ENCODE data around the gene BBS7. TPM values are rescaled to one million over a fixed set of nuclear protein-coding genes. Genes with fewer than 3 reads are reported as not detected.

The BBS7 gene
- total and polyA plus RNA-seq, 2 experiments from 2014 or later = 14.8 to 30.8 TPM

GRCh38 chr4:121814756-121815155, 55.5 kb downstream of the BBS7 start:
- H3K79me2 ChIP-seq (replicated peaks; ENCODE audit: insufficient read depth) = 0 out of 2 replicates have a peak, but pooled peaks cover 5% of the 10 kb centered on the region
- H2AFZ ChIP-seq = no peak overlapping the region
- no peaks in the 10 kb centered on the region for H3K9me2 ChIP-seq (ENCODE audit: insufficient read depth)
- DNase-seq (ENCODE audit: low spot score) = no peak
- no peak overlapping the region for H3K4me3 ChIP-seq
- H3K27me3 ChIP-seq (ENCODE audit: insufficient read depth) = no peaks in the 10 kb centered on the region
- H3K9me3 Mint-ChIP-seq = no peaks in the 10 kb centered on the region
- H3K36me3 ChIP-seq (ENCODE audit: insufficient read depth) = peaks cover 85% of the 10 kb centered on the region
- ATAC-seq = no peak
- TF ChIP-seq CTCF (conservative IDR thresholded peaks at IDR 0.05; ENCODE audit: low read depth in 2 of 2) (no peak), ETS1 (IDR thresholded peaks at IDR 0.05) (no peak)
- peaks cover 15% of the 10 kb centered on the region for H4K20me1 ChIP-seq (replicated peaks; ENCODE audit: insufficient read depth)
- H3K27ac Mint-ChIP-seq = no peak overlapping the region
- H3K4me3 Mint-ChIP-seq = no peak overlapping the region
- no peaks in the 10 kb centered on the region for H3K27me3 Mint-ChIP-seq (ENCODE audit: insufficient read depth, low read depth, poor library complexity)
- peaks cover 5% of the 10 kb centered on the region; the same call in 1 of the 2 replicates for H3F3A ChIP-seq (replicated peaks; ENCODE audit: low read depth)
- no peaks in the 10 kb centered on the region for H3K4me1 Mint-ChIP-seq
- H3K4me2 ChIP-seq = no peak overlapping the region
- H3K4me1 ChIP-seq (ENCODE audit: insufficient read depth) = no peaks in the 10 kb centered on the region
- peaks cover 82% of the 10 kb centered on the region for H3K36me3 Mint-ChIP-seq (ENCODE audit: low read depth)
- no peak overlapping the region for H3K27ac ChIP-seq (ENCODE audit: low read depth)

- H3K79me2 ChIP-seq (replicated peaks; ENCODE audit: insufficient read depth) = no peaks in the 10 kb centered on the region; the same call in 1 of the 2 replicates
- no peaks in the 10 kb centered on the region for H3K9me2 ChIP-seq (ENCODE audit: insufficient read depth)
- Mint-ChIP-seq H3K27ac (no peak overlapping the region), H3K4me1 (no peaks in the 10 kb centered on the region), H3K4me3 (no peak overlapping the region), H3K27me3 (ENCODE audit: insufficient read depth, low read depth, poor library complexity) (no peaks in the 10 kb centered on the region), H3K9me3 (no peaks in the 10 kb centered on the region), H3K36me3 (ENCODE audit: low read depth) (peaks cover 75% of the 10 kb centered on the region)
- no peak overlapping the region for H3K4me2 ChIP-seq
- ATAC-seq (no peak), DNase-seq (ENCODE audit: low spot score) (no peak)
- TF ChIP-seq POLR2AphosphoS5 (IDR thresholded peaks at IDR 0.05; ENCODE audit: low read depth) (no peak), ZNF331 (CRISPR knock-in tag; IDR thresholded peaks at IDR 0.05; ENCODE audit: low read depth) (no peak), STAT1 (IDR thresholded peaks at IDR 0.05; ENCODE audit: unreplicated experiment) (no peak), CTCF (conservative IDR thresholded peaks at IDR 0.05; ENCODE audit: low read depth in 2 of 2) (no peak), NANOG (IDR thresholded peaks at IDR 0.05; ENCODE audit: borderline replicate concordance) (no peak)
- H3K27ac ChIP-seq (ENCODE audit: low read depth) = no peak overlapping the region
- H3K27me3 ChIP-seq (ENCODE audit: insufficient read depth) = no peaks in the 10 kb centered on the region
- H3F3A ChIP-seq (replicated peaks; ENCODE audit: low read depth) = peaks cover 5% of the 10 kb centered on the region; the same call in 1 of the 2 replicates
- peaks cover 26% of the 10 kb centered on the region; the same call in 1 of the 2 replicates for H4K20me1 ChIP-seq (replicated peaks; ENCODE audit: insufficient read depth)
- no peak overlapping the region for H2AFZ ChIP-seq
- H3K4me1 ChIP-seq (ENCODE audit: insufficient read depth) = no peaks in the 10 kb centered on the region
- H3K36me3 ChIP-seq (ENCODE audit: insufficient read depth) = peaks cover 80% of the 10 kb centered on the region
- no peak overlapping the region for H3K4me3 ChIP-seq
Measured at GRCh38 chr4:121811122-121811521, 59.2 kb downstream of the BBS7 start.
